Measurements from ENCODE around the gene ATP11A.

DNA sequence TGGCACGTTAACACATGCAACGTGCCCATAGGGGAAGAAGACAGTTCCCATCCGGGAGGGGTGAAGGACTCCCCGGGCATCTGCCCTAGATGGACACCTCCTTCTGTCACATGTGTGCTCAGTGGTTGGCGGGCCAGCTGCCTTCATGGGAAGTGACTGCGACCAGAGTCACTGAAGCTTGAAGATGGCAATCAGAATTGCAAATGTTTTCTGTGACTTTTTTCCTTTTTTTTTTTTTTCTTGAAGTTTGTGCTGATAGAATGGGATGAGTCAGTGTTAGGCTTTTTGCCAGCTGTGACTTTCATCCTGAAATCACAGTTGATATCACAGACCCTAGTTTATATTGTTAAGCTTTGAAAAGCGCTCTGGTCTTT, 170.0 kb downstream of the ATP11A start:
- TF ChIP-seq EZH2 (IDR thresholded peaks at IDR 0.05) (no peak), POLR2AphosphoS5 (IDR thresholded peaks at IDR 0.05; ENCODE audit: borderline replicate concordance, low read depth, low read length) (no peak)
